HG03432 (cell line): ENCODE results near the gene MYL11.
"Not testable (repeated sequence)": the region's sequence is repeated elsewhere in the genome, so short reads cannot be mapped to it uniquely, and the experiment has no call there.

Source experiments
- ATAC-seq: cut with Tn5 transposase; IDR thresholded peaks from one replicate; pipeline ENCODE4 v1.9.1; 2021; ENCODE audit warnings: mild to moderate bottlenecking, moderate library complexity; ENCODE audit not compliant: unreplicated experiment

MYL11 gene

GRCh38 chr16:30395155-30395991, 20.8 kb downstream of the MYL11 start, which contains the start of gene ZNF48:
TSS of gene ZNF48 (plus strand) at chr16:30395420. CDS start at chr16:30395795, 375 bp downstream.
- peak; percentile 68 for ATAC-seq

GRCh38 chr16:30395992-30396585, 21.5 kb downstream of the MYL11 start:
- no peak for ATAC-seq

- not testable (repeated sequence) for ATAC-seq
These were observed 22.0 kb downstream of the MYL11 start for GRCh38 chr16:30396627-30397026.

- no peak for ATAC-seq
These were observed 22.5 kb downstream of the MYL11 start for GRCh38 chr16:30397056-30397455.

GRCh38 chr16:30397776-30398660, 23.4 kb downstream of the MYL11 start:
- ATAC-seq, result no peak

GRCh38 chr16:30398661-30399434, 24.2 kb downstream of the MYL11 start:
- ATAC-seq, result no peak

- ATAC-seq, result no peak
These were observed 25.0 kb downstream of the MYL11 start for GRCh38 chr16:30399435-30400186.

- no peak for ATAC-seq
These were observed 27.3 kb downstream of the MYL11 start for GRCh38 chr16:30401768-30402425.

- peak; percentile 4 for ATAC-seq
These were observed 32.1 kb downstream of the MYL11 start for GRCh38 chr16:30406795-30407101.

GRCh38 chr16:30407102-30407803, 32.7 kb downstream of the MYL11 start, which contains the start of gene ZNF771:
TSS of gene ZNF771 (plus strand) at chr16:30407606. CDS start at chr16:30408054, 448 bp downstream.
- peak; percentile 85 for ATAC-seq

GRCh38 chr16:30407804-30408534, 33.4 kb downstream of the MYL11 start:
- no peak for ATAC-seq

- ATAC-seq, result peak; percentile 41
These were observed 34.8 kb downstream of the MYL11 start for GRCh38 chr16:30409125-30410060.

- no peak for ATAC-seq
These were observed 38.7 kb downstream of the MYL11 start for GRCh38 chr16:30413112-30413806.

GRCh38 chr16:30414159-30414558, 39.6 kb downstream of the MYL11 start:
- ATAC-seq, result no peak

GRCh38 chr16:30416047-30416603, 41.5 kb downstream of the MYL11 start:
- ATAC-seq, result no peak
